ENCODE data around the gene FUT3. TPM values are rescaled to one million over a fixed set of nuclear protein-coding genes. Genes with fewer than 3 reads are reported as not detected.

Gene FUT3
- total RNA-seq, 8 experiments from 2014 or later = 0.21 to 4.5 (median 1.4) TPM; not detected in 2

DNA sequence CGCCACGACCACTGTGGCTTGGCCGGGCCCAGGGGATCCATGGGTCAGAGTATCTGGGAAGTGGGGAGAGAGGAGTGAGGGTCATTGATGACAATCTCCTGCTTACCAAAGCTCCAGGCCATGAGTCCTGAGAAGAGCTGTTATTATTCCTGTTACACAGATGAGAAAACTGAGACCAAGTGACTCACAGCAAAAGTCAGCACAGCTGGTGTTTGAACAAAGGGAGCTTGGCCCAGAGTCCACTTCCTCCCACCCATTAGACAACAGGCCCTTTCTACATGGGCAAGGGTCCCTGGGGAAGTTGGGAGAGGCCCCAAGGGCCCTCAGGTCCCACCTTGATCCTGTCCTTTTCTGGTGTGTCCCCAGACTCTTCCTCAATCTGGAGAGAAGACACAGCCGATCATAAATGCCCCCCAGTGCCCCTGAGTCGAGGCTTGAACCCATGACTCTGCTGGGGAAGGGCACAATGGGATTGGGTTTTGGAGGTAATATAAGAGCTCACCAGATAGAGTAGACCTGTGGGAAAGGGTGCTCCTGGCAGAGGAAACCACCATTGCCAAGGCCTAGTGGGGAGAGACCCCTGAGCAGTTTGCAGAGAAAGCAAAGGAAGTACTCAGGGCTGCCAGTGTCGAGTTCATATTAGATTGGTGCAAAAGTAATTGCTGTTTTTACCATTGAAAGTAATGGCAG lies 18.6 kb downstream of the FUT3 start:
- Histone ChIP-seq H3K4me3 (no peak overlapping the region), H3K27ac (no peak overlapping the region), H3K4me1 (replicated peaks in 1 of 2) (peaks cover 9 to 10% of the 10 kb centered on the region in 2 donors)
- in situ Hi-C loops (cut with MboI; ENCODE audit: low pct_unique_long_range_greater_than_20kb in 2 of 9, low sequenced_read_pairs in 9 of 9, unreplicated experiment in 9 of 9) = no loop called here
- 0 to 100% (median 80%) methylated on average over 1 to 5 of the region's 6 CpGs; no CpG with 5 or more reads in 6 of the 10 experiments for WGBS, 10 experiments
- no peak for ATAC-seq (replicated peaks in 6 of 8)

DNA sequence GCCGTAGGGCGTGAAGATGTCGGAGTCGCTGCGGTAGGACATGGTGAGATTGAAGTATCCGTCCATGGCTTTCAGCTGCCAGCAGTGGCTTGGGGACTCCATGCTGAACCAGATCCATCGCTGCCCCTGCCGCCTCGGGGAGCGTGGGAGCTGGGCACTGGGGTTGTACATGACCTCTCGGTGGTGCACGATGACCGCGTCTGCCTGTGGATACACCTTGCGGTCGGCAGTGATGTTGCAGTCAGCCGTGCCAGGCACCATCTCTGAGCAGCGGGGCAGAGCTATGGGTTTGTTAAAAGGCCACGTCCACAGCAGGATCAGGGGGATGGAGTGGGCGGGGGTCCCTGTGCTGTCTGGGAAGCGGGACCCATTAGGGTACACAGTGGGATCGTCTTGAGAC lies 19.2 kb downstream of the FUT3 start:
- Histone ChIP-seq H3K4me3 (no peak overlapping the region), H3K4me1 (replicated peaks in 1 of 2) (peaks cover 13% of the 10 kb centered on the region in 2 donors), H3K27ac (no peak overlapping the region)
- in situ Hi-C loops (cut with MboI; ENCODE audit: low pct_unique_long_range_greater_than_20kb in 2 of 9, low sequenced_read_pairs in 9 of 9, unreplicated experiment in 9 of 9) = no loop called here
- 0 to 100% (median 79%) methylated on average over 1 to 9 of the region's 22 CpGs; no CpG with 5 or more reads in 4 of the 10 experiments for WGBS, 10 experiments
- no peak for ATAC-seq (replicated peaks in 6 of 8)

DNA sequence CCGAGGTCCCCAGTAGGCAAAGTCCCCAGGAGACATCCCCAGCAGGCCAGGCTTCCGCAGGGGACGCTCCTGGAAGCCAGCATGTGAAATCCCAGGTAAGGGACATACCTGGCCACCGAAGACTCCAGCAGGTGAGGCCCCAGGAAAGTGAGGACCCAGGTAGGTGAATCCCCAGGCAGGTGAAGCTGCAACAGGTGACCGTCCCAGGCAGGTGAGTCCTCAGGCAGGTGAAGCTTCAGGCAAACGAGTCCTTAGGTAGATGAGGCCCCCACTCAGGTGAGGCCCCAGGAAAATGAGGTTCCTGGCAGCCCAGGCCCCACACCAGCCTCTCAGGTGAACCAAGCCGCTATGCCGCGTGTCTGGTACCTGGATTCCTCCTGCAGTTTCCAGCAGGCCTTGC lies 20.1 kb downstream of the FUT3 start:
- Histone ChIP-seq H3K4me1 (replicated peaks in 1 of 2) (peaks cover 21 to 22% of the 10 kb centered on the region in 2 donors), H3K4me3 (no peak overlapping the region), H3K27ac (no peak overlapping the region)
- no peak for ATAC-seq (replicated peaks in 6 of 8)
- in situ Hi-C loops (cut with MboI; ENCODE audit: low pct_unique_long_range_greater_than_20kb in 2 of 9, low sequenced_read_pairs in 9 of 9, unreplicated experiment in 9 of 9) = no loop called here
- 67 to 100% (median 80%) methylated on average over 1 to 3 of the region's 9 CpGs; no CpG with 5 or more reads in 5 of the 10 experiments for WGBS, 10 experiments

DNA sequence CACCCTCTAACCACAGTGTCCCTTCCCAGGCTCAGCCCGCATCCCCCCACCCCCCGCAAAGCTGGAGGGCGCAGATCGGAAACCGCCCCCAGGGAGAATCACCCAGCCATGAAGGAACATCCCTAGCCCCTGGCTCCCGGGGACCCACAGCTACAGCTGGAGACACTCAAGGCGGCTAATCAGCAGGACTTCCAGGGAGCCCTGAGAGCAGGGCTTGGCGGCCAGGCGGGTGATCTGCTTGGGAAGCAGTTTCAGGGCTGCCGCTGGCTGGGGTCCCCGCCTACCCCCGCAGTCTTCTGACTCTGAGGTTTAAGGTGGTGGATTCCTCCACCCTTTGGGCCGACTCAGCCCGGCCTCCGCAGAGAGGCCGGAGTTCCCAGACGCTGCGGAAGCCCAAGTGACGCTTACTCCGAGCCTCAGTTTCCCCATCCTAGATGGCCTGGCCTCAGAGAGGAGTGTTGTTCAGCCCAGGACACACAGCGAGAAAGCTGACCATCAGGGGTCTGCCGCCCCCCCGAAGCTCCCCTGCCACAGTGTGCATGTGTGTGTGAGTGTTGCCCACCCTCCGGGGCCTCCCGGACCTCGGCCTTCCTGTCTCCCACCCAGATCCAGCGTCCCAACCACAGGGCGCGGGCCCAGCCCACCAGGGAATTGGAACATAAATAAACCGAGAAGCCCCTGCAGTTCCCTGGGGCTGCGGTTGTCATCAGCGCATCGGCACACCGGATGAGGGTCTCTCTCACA lies 21.5 kb downstream of the FUT3 start:
- peak overlapping the region in 4 of 5 donors; percentile 41 to 71 (median 54) for H3K4me3 ChIP-seq

DNA sequence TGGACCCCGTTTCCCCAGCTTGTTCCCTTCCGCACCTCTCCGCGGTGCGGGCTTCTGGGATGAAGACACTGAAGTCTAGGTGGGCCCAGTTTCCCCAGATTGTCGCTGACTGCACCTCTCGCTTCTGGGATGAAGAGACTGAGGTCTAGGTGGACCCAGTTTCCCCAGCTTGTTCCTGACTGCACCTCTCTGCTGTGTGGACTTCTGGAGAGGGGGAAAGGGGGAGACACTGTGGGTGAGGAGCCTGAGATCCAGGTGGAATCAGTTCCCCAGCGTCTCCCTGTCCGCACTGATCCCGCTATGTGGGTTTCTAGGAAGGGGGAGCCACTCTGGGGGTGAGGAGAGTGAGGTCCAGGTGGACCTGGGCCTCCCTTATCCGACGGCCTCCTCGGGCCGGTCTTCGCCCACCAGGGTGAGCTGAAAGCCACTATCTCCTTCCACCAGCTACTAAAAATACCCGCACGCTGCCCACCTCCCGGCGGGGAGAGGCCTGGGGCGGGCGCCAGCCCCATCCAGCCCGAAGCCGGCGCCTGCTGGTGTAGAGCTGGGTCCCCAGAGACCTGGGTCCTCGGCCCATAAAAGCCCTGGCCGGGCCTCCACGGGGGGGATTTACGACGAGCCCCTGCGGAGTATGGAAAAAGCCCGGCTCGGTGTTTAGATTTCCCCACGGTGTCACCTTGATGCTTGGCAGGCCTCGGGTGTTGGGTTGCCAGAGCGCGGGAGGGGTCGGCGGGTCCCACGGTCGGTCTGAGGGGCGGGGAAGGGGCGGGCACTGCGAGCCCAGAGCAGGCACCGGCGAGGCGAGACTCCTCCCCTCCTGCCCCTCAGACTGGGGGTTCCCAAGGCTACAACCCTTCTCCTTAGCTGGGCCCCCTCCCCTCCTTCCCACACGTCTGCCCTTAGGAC lies 22.3 kb downstream of the FUT3 start:
- WGBS, 10 experiments = 0 to 20% (median 9%) methylated on average over 1 to 12 of the region's 47 CpGs; no CpG with 5 or more reads in 6 of the 10 experiments
- in situ Hi-C loops (cut with MboI; ENCODE audit: low pct_unique_long_range_greater_than_20kb in 2 of 9, low sequenced_read_pairs in 9 of 9, unreplicated experiment in 9 of 9) = no loop called here
- Histone ChIP-seq H3K27ac (peak overlapping the region; percentile 95 to 96), H3K4me1 (replicated peaks in 1 of 2) (peaks cover 23% of the 10 kb centered on the region in 2 donors), H3K4me3 (peak overlapping the region; percentile 41 to 71 (median 53))
- peak in 5 of 8 experiments; percentile 11 to 50 (median 34) for ATAC-seq (replicated peaks in 6 of 8)

More for the DNA sequence above, 21.5 kb downstream of the FUT3 start:
- peaks cover 23% of the 10 kb centered on the region in 2 donors for H3K4me1 ChIP-seq (replicated peaks in 1 of 2)
- ATAC-seq (replicated peaks in 6 of 8) = no peak
- in situ Hi-C loops (cut with MboI; ENCODE audit: low pct_unique_long_range_greater_than_20kb in 2 of 9, low sequenced_read_pairs in 9 of 9, unreplicated experiment in 9 of 9) = no loop called here
- peak overlapping the region; percentile 95 to 96 for H3K27ac ChIP-seq
- WGBS, 10 experiments = 88% methylated on average over 5 of the region's 34 CpGs; no CpG with 5 or more reads in 9 of the 10 experiments

DNA sequence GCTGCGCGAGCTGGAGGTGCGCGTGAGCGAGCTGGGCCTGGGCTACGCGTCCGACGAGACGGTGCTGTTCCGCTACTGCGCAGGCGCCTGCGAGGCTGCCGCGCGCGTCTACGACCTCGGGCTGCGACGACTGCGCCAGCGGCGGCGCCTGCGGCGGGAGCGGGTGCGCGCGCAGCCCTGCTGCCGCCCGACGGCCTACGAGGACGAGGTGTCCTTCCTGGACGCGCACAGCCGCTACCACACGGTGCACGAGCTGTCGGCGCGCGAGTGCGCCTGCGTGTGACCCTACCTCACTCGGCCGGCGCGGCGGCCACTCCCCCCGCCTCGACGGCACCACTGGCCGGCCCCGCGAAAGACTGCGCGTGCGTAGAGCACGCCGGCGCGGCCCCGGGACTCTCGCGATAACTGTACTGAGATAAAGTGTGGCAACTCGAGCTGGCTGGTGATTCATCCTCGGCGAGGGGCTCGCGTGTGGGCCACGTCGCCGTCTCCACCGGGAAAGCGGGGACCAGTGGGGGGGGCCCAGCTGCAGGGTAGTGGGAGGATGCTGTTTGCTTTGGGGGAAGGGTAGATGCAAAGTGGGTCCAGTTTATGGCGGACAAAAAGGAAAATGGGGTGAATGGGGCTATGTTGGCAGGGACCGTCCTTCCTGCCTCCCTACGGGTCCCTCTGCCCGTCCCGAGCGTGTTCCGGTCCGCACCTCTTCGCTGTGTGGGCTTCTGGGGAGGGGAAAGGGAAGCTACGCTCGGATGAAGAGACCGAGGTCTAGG lies 23.2 kb downstream of the FUT3 start:
- peak; percentile 70 to 85 (median 78) for ATAC-seq (replicated peaks in 6 of 8)
- in situ Hi-C loops (cut with MboI; ENCODE audit: low pct_unique_long_range_greater_than_20kb in 2 of 9, low sequenced_read_pairs in 9 of 9, unreplicated experiment in 9 of 9) = no loop called here
- Histone ChIP-seq H3K27ac (peak overlapping the region; percentile 95 to 96), H3K4me1 (replicated peaks in 1 of 2) (peaks cover 23% of the 10 kb centered on the region in 2 donors), H3K4me3 (peak overlapping the region; percentile 41 to 71 (median 53))
- WGBS, 10 experiments = 0 to 12% (median 0%) methylated on average over 3 to 7 of the region's 91 CpGs; no CpG with 5 or more reads in 6 of the 10 experiments

DNA sequence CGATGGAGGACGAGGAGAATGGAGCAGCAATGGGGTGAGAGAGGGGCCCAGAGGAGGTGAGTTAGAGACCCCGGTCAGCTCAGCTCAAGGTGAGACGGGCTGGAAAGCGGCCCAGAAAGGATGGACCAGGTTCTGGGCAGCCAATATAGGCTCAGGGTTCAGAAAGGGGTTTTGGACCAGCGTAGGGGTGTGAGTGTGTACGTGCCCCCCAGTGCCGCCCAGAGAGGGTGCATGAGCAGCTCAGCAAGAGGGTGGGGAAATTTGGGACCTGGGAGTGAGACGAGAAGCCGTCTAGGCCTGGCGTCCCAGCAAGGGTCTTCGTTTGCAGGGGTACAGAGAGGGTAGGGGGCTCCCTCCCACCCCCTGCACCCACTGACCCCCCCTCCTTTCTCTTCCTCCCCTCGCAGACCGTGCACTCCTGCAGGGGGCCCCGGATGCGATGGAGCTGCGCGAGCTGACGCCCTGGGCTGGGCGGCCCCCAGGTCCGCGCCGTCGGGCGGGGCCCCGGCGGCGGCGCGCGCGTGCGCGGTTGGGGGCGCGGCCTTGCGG lies 23.8 kb downstream of the FUT3 start:
- Histone ChIP-seq H3K4me3 (peak overlapping the region; percentile 41 to 71 (median 53)), H3K4me1 (replicated peaks in 1 of 2) (peaks cover 23% of the 10 kb centered on the region in 2 donors), H3K27ac (peak overlapping the region; percentile 95 to 96)
- in situ Hi-C loops (cut with MboI; ENCODE audit: low pct_unique_long_range_greater_than_20kb in 2 of 9, low sequenced_read_pairs in 9 of 9, unreplicated experiment in 9 of 9) = no loop called here
- WGBS, 10 experiments = 100% methylated on average over 2 of the region's 37 CpGs; no CpG with 5 or more reads in 9 of the 10 experiments
- no peak for ATAC-seq (replicated peaks in 6 of 8)

DNA sequence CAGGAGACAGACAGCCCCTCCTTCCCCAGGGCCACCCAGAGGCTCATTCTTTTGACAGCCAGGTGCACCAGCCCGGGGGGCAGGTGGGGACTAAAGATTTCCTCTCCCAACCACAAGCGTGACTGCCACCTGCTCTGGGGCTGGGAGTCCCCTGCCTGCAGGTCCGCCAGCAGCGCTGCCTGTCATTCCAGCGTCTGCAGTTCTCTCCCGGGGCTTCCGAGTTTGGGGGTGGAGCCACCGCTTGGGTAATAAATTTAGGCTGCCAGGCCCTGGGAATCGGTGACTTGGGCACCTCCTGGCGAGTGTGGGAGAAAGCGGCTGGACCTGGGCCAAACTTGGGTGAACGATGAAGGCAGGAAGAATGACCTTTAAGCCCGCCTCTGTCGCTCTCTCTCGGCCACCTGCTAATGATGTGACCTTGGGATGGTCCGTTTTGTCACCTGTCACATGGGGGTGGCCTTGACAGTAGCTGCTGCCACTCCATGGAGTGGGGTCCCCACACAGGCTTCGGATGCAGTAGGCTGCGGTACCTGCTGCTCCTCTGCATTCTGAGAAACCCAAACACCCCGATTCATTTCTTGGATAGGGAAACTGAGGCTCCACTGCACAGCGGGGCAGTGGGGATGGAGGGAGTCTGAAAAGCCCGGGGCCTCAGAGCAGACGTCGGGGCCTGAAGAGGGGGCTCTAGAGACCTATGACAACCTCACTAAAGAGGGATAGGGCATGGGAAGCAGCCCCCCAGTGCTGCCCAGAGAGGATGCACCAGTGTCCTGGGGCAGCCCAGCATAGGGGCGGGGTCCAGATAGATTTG lies 24.5 kb downstream of the FUT3 start:
- H3K4me1 ChIP-seq (replicated peaks in 1 of 2) = peaks cover 23% of the 10 kb centered on the region in 2 donors
- WGBS, 10 experiments = 7 to 33% (median 10%) methylated on average over 4 to 9 of the region's 24 CpGs; no CpG with 5 or more reads in 7 of the 10 experiments
- in situ Hi-C loops (cut with MboI; ENCODE audit: low pct_unique_long_range_greater_than_20kb in 2 of 9, low sequenced_read_pairs in 9 of 9, unreplicated experiment in 9 of 9) = no loop called here
- H3K4me3 ChIP-seq = peak overlapping the region in 1 of 5 donors; percentile 71
- peak overlapping the region; percentile 95 to 96 for H3K27ac ChIP-seq
- peak in 6 of 8 experiments; percentile 7 to 32 (median 17) for ATAC-seq (replicated peaks in 6 of 8)

DNA sequence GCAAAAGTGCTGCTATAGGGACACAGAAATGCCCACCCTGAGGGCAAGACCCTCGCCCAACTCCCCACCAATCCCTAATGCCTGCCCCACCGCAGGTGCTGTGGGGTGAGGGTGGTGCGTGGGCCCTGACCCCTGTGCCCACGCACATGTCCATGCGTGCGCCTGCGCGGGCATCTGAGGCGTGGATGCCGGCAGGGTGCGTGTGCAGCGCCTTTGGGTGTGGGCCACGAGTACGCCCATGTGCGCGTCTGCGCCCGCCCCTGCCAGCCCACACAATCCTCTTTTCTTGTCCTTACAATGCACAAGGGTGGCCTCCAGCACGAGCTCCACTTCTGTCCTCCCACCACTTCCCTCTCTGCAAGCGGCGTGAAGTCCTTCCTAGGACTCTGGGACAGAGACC lies 26.1 kb downstream of the FUT3 start:
- no peak for ATAC-seq (replicated peaks in 6 of 8)
- no peak overlapping the region for H3K4me3 ChIP-seq
- H3K4me1 ChIP-seq (replicated peaks in 1 of 2) = peaks cover 22 to 23% of the 10 kb centered on the region in 2 donors
- WGBS, 10 experiments = 100% methylated on average over 2 of the region's 21 CpGs; no CpG with 5 or more reads in 9 of the 10 experiments
- H3K27ac ChIP-seq = no peak overlapping the region
- in situ Hi-C loops (cut with MboI; ENCODE audit: low pct_unique_long_range_greater_than_20kb in 2 of 9, low sequenced_read_pairs in 9 of 9, unreplicated experiment in 9 of 9) = no loop called here

DNA sequence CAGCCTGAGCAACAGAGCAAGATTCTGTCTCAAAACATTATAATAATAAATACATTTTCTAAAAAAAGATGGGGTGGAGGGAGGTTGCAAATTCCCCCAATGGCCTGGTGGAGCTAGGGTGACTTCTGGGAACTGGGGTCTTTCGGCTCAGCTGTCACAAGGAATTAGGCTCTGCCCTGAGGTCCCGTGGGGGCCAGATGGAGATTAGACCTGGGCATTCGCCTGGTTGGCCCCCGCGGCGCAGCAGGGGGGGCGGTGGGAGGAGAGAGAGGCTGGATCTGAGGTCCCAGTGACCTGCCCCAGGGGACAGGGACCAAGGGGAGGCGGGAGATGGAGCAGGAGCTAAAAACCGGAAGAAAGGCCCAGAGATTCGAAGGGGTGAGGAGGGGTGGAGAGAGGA lies 26.5 kb downstream of the FUT3 start:
- WGBS, 10 experiments = 65 to 83% methylated on average over 1 to 4 of the region's 10 CpGs; no CpG with 5 or more reads in 8 of the 10 experiments
- in situ Hi-C loops (cut with MboI; ENCODE audit: low pct_unique_long_range_greater_than_20kb in 2 of 9, low sequenced_read_pairs in 9 of 9, unreplicated experiment in 9 of 9) = loop anchor here in 1 of 9 experiments (25.0 kb wide), 1 partner anchor 188 kb away; no protein-coding TSS in a partner anchor
- H3K27ac ChIP-seq = no peak overlapping the region
- ATAC-seq (replicated peaks in 6 of 8) = no peak
- H3K4me1 ChIP-seq (replicated peaks in 1 of 2) = peaks cover 18 to 20% of the 10 kb centered on the region in 2 donors
- H3K4me3 ChIP-seq = no peak overlapping the region

Measured in motor neuron (in vitro differentiated cells).